H54 (cell line): ENCODE measurements around the gene FAM174A.

Experiments
- DNase-seq: peaks from one replicate; pipeline ENCODE4 v3.0.0; 2011; ENCODE audit warnings: low spot score, mixed read lengths; ENCODE audit not compliant: insufficient read length
- FAIRE-seq: peaks from 3 replicates; lab custom pipeline; 2011; peaks lifted over from hg19 to GRCh38; lab: Jason Lieb, UNC
- POLR2A ChIP-seq: IDR thresholded peaks from 2 replicates; pipeline ENCODE4 v1.6.1; 2011; ENCODE audit warnings: low read depth, mild to moderate bottlenecking, low read length

The FAM174A gene

GRCh38 chr5:100535060-100536005, at the start of gene FAM174A:
Gene FAM174A (plus strand): TSS chr5:100535374. CDS start chr5:100535531, 157 bp downstream.
- peak; percentile 75 for TF ChIP-seq POLR2A
- FAIRE-seq (peak; percentile 99), DNase-seq (peak; percentile 44)

- no peak for DNase-seq
- FAIRE-seq: no peak
- no peak for TF ChIP-seq POLR2A
These were observed 41.2 kb upstream of the FAM174A start for GRCh38 chr5:100493996-100494395.

- no peak for TF ChIP-seq POLR2A
- DNase-seq (no peak), FAIRE-seq (no peak)
These were observed 38.9 kb upstream of the FAM174A start for GRCh38 chr5:100496296-100496695.

GRCh38 chr5:100502684-100503083, 32.5 kb upstream of the FAM174A start:
- no peak for FAIRE-seq
- no peak for TF ChIP-seq POLR2A

GRCh38 chr5:100505984-100506670, 29.0 kb upstream of the FAM174A start:
- FAIRE-seq: peak; percentile 95
- DNase-seq: peak; percentile 3
- TF ChIP-seq POLR2A: no peak

More at GRCh38 chr5:100502684-100503083, 32.5 kb upstream of the FAM174A start:
- no peak for DNase-seq

GRCh38 chr5:100516285-100516684, 18.9 kb upstream of the FAM174A start:
- DNase-seq (no peak), FAIRE-seq (no peak)
- no peak for TF ChIP-seq POLR2A

GRCh38 chr5:100517301-100517974, 17.7 kb upstream of the FAM174A start:
- DNase-seq: no peak
- TF ChIP-seq POLR2A: no peak
- FAIRE-seq: no peak

GRCh38 chr5:100518377-100518776, 16.8 kb upstream of the FAM174A start:
- no peak for TF ChIP-seq POLR2A
- no peak for DNase-seq

GRCh38 chr5:100519075-100519474, 16.1 kb upstream of the FAM174A start:
- FAIRE-seq: no peak
- no peak for DNase-seq
- TF ChIP-seq POLR2A: no peak

More at GRCh38 chr5:100518377-100518776, 16.8 kb upstream of the FAM174A start:
- FAIRE-seq: no peak

GRCh38 chr5:100520348-100520747, 14.8 kb upstream of the FAM174A start:
- DNase-seq (no peak), FAIRE-seq (no peak)
- TF ChIP-seq POLR2A: no peak

- DNase-seq: no peak
- TF ChIP-seq POLR2A: no peak
- no peak for FAIRE-seq
These were observed 2.8 kb downstream of the FAM174A start for GRCh38 chr5:100537946-100538345.

- no peak for TF ChIP-seq POLR2A
- no peak for FAIRE-seq
These were observed 4.3 kb downstream of the FAM174A start for GRCh38 chr5:100539519-100539918.

GRCh38 chr5:100542086-100542485, 6.9 kb downstream of the FAM174A start:
- FAIRE-seq: no peak
- TF ChIP-seq POLR2A: no peak
- DNase-seq: no peak

More at GRCh38 chr5:100539519-100539918, 4.3 kb downstream of the FAM174A start:
- no peak for DNase-seq
